ENCODE results near the gene RAB3D. TPM values are rescaled to one million over a fixed set of nuclear protein-coding genes. Genes with fewer than 3 reads are reported as not detected.
A peak's percentile ranks its signal among the peaks of the same experiment; 100 is the strongest.

Gene RAB3D
- total RNA-seq, 1 donor from 2014 or later = 43.9 TPM

- Mint-ChIP-seq H3K27me3 (peaks cover 3% of the 10 kb centered on the region), H3K4me3 (ENCODE audit: low read depth) (no peak overlapping the region), H3K36me3 (ENCODE audit: insufficient read depth) (no peaks in the 10 kb centered on the region), H3K4me1 (ENCODE audit: low read depth) (peaks cover 4% of the 10 kb centered on the region), H3K9me3 (ENCODE audit: low read depth) (no peaks in the 10 kb centered on the region), H3K27ac (no peak overlapping the region)
- DNase-seq (ENCODE audit: low spot score, unreplicated experiment) = no peak
- TF ChIP-seq CTCF (IDR thresholded peaks at IDR 0.05; ENCODE audit: unreplicated experiment) = no peak
These were observed 49.2 kb downstream of the RAB3D start for GRCh38 chr19:11290256-11290655.

DNA sequence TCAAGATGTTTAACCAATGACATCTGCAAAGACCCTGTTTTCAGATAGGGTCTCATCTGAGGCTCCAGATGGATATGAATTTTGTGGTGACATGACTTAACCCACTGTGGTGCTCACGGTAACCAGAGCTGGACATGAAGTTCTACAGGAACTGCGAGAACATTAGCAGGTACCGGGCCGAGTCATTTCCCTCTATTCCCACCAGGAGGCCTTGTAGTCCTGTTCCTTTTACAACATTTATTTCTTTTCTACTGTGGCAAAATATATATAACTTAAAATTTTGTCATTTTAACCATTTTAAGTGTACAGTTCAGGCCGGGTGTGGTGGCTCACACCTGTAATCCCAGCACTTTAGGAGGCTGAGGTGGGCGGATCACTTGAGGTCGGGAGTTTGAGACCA is 51.1 kb downstream of the RAB3D start:
- H3K27ac Mint-ChIP-seq = no peak overlapping the region
- no peaks in the 10 kb centered on the region for H3K4me1 Mint-ChIP-seq (ENCODE audit: low read depth)
- peaks cover 3% of the 10 kb centered on the region for H3K27me3 Mint-ChIP-seq
- H3K4me3 Mint-ChIP-seq (ENCODE audit: low read depth) = no peak overlapping the region
- H3K9me3 Mint-ChIP-seq (ENCODE audit: low read depth) = no peaks in the 10 kb centered on the region
- TF ChIP-seq CTCF (IDR thresholded peaks at IDR 0.05; ENCODE audit: unreplicated experiment) = peak; percentile 48
- no peaks in the 10 kb centered on the region for H3K36me3 Mint-ChIP-seq (ENCODE audit: insufficient read depth)
- no peak for DNase-seq (ENCODE audit: low spot score, unreplicated experiment)

GRCh38 chr19:11286312-11286974 is 53.0 kb downstream of the RAB3D start:
- Mint-ChIP-seq H3K36me3 (ENCODE audit: insufficient read depth) (no peaks in the 10 kb centered on the region), H3K4me1 (ENCODE audit: low read depth) (no peaks in the 10 kb centered on the region), H3K27ac (no peak overlapping the region), H3K9me3 (ENCODE audit: low read depth) (no peaks in the 10 kb centered on the region), H3K4me3 (ENCODE audit: low read depth) (no peak overlapping the region), H3K27me3 (peaks cover 3% of the 10 kb centered on the region)
- DNase-seq (ENCODE audit: low spot score, unreplicated experiment) = no peak
- no peak for TF ChIP-seq CTCF (IDR thresholded peaks at IDR 0.05; ENCODE audit: unreplicated experiment)

DNA sequence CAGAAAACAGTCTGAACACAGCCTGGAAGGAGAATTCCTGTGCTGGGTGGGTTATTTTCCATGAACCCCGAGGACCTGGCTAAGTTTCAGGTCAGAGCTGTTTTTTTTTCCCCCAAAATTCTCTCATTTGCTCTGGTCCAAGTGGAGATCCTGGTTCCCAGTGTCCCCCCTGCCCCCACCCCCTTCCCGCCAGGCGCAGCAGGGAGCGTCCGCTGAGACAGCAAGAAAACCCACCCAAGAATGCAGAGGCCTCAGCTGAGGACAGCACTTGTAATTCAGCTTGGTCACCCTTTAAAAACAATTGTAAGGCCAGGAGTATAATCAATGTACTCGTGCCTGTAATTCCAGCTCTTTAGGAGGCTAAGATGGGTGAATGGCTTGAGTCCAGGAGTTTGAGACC is 54.9 kb downstream of the RAB3D start:
- Mint-ChIP-seq H3K27me3 (peaks cover 3% of the 10 kb centered on the region), H3K36me3 (ENCODE audit: insufficient read depth) (no peaks in the 10 kb centered on the region), H3K4me3 (ENCODE audit: low read depth) (no peak overlapping the region), H3K27ac (no peak overlapping the region), H3K9me3 (ENCODE audit: low read depth) (no peaks in the 10 kb centered on the region), H3K4me1 (ENCODE audit: low read depth) (no peaks in the 10 kb centered on the region)
- TF ChIP-seq CTCF (IDR thresholded peaks at IDR 0.05; ENCODE audit: unreplicated experiment) = no peak
- DNase-seq (ENCODE audit: low spot score, unreplicated experiment) = no peak

DNA sequence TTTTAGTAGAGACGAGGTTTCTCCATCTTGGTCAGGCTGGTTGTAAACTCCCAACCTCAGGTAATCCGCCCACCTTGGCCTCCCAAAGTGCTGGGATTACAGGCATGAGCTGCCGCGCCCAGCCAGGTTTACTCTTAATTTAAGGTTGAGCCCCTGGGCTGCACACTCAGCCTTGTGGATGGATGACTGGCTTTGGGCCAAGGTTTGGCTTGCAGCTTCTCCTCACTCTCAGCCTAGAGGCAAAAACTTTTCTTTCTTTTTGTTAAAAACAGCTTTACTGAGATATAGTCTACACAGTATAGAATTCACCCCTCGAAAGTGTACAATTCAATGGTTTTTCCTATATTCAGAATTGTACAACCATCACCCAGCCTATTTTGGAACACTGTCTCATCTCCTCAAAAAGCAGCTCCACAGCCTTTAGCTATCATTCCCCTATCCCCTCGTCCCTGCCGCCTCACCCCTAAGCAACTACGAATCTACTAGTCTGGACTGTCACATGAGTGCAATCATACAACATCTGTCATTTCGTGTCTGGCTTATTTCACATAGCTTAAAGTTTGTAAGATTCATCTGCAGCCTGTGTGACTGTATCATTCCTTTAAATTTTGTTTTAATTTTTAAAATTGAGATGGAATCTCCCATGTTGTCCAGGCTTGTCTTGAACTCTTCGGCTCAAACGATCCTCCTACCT is 58.0 kb downstream of the RAB3D start:
- Mint-ChIP-seq H3K27ac (no peak overlapping the region), H3K4me3 (ENCODE audit: low read depth) (no peak overlapping the region), H3K36me3 (ENCODE audit: insufficient read depth) (no peaks in the 10 kb centered on the region), H3K27me3 (no peaks in the 10 kb centered on the region), H3K9me3 (ENCODE audit: low read depth) (peaks cover 2% of the 10 kb centered on the region), H3K4me1 (ENCODE audit: low read depth) (no peaks in the 10 kb centered on the region)
- no peak for DNase-seq (ENCODE audit: low spot score, unreplicated experiment)
- TF ChIP-seq CTCF (IDR thresholded peaks at IDR 0.05; ENCODE audit: unreplicated experiment) = no peak

All from progenitor cell of endocrine pancreas (in vitro differentiated cells).